SU-DHL-6 (cell line): ENCODE measurements around the gene EGLN1.
"Not testable (repeated sequence)": the region's sequence is repeated elsewhere in the genome, so short reads cannot be mapped to it uniquely, and the experiment has no call there.

Experiments used
- H2AFZ ChIP-seq: fragments of 200-600 bp; sonication (generic); 2 replicates; pipeline ENCODE4 v1.6.1; 2014; ENCODE audit warnings: low read depth, mild to moderate bottlenecking, moderate library complexity, mixed read lengths, antibody characterized with exemption, low read length; ENCODE audit not compliant: severe bottlenecking
- H3F3A ChIP-seq: fragments of 200-600 bp; shearing (Covaris generic); 2 replicates; pipeline ENCODE4 v1.6.0; 2016; ENCODE audit warnings: antibody characterized with exemption, mild to moderate bottlenecking; ENCODE audit not compliant: insufficient read depth
- H3K27ac ChIP-seq: fragments of 200-600 bp; sonication (generic); 2 replicates; pipeline ENCODE4 v1.5.1; 2016; ENCODE audit warnings: low read depth, mild to moderate bottlenecking, low read length, moderate library complexity, mixed read lengths
- H3K27me3 ChIP-seq: fragments of 200-600 bp; sonication (generic), shearing (Covaris generic); 2 replicates; pipeline ENCODE4 v1.6.0; 2014; ENCODE audit warnings: mild to moderate bottlenecking, low read length
- H3K36me3 ChIP-seq: fragments of 200-600 bp; sonication (generic); 2 replicates; pipeline ENCODE4 v1.6.1; 2014; ENCODE audit warnings: mild to moderate bottlenecking, low read length, mixed read lengths
- H3K4me2 ChIP-seq: fragments of 300-600, 200-600 bp; shearing (Covaris generic), sonication (generic); 2 replicates; pipeline ENCODE4 v1.6.0; 2014; ENCODE audit warnings: low read length, low read depth, mild to moderate bottlenecking; ENCODE audit not compliant: poor library complexity, severe bottlenecking
- H3K4me3 ChIP-seq: fragments of 200-600 bp; sonication (generic); 2 replicates; pipeline ENCODE4 v1.5.1; 2014; ENCODE audit warnings: antibody characterized with exemption, low read length, mild to moderate bottlenecking, mixed read lengths; ENCODE audit not compliant: insufficient read depth, poor library complexity, severe bottlenecking
- H3K79me2 ChIP-seq: fragments of 200-600 bp; sonication (generic); 2 replicates; pipeline ENCODE4 v1.6.1; 2014; ENCODE audit warnings: mild to moderate bottlenecking, low read length, moderate library complexity; ENCODE audit not compliant: insufficient read depth
- H3K9ac ChIP-seq: fragments of 200-600 bp; sonication (generic); 2 replicates; pipeline ENCODE4 v1.7.0; 2014; ENCODE audit warnings: mild to moderate bottlenecking, low read length
- H3K9me2 ChIP-seq: fragments of 200-600 bp; sonication (generic); replicated peaks from 2 replicates; pipeline ENCODE4 v1.6.1; 2014; ENCODE audit warnings: low read length; ENCODE audit not compliant: insufficient read depth
- H3K9me3 ChIP-seq: fragments of 200-600 bp; sonication (generic); 2 replicates; pipeline ENCODE4 v1.6.1; 2014; ENCODE audit warnings: low read length, mixed read lengths; ENCODE audit not compliant: insufficient read depth
- H4K20me1 ChIP-seq: fragments of 200-600 bp; sonication (generic); 2 replicates; pipeline ENCODE4 v1.6.1; 2014; ENCODE audit warnings: low read depth, mild to moderate bottlenecking, antibody characterized with exemption, low read length, moderate library complexity, mixed read lengths
- EZH2phosphoT487 ChIP-seq: fragments of 200-600 bp; sonication (generic), shearing (Covaris generic); conservative IDR thresholded peaks from 2 replicates; pipeline ENCODE4 v1.6.1; 2018; ENCODE audit warnings: mild to moderate bottlenecking, antibody characterized with exemption, low read length, moderate library complexity, mixed read lengths
- TF ChIP-seq, protein P1 (sequence below): fragments of 200-600 bp; sonication (generic); IDR thresholded peaks from one replicate; pipeline ENCODE4 v1.5.1; 2017; ENCODE audit warnings: antibody characterized with exemption, mild to moderate bottlenecking, low read length, moderate library complexity; ENCODE audit not compliant: insufficient read depth, poor library complexity, severe bottlenecking

The EGLN1 gene

GRCh38 chr1:231354330-231355020 is 67.6 kb downstream of the EGLN1 start:
- Histone ChIP-seq H3K27ac (no peak overlapping the region), H3K79me2 (no peaks in the 10 kb centered on the region), H3K9ac (no peak overlapping the region), H3K9me2 (no peaks in the 10 kb centered on the region), H3K27me3 (no peaks in the 10 kb centered on the region), H4K20me1 (no peaks in the 10 kb centered on the region), H2AFZ (no peak overlapping the region), H3K4me2 (no peak overlapping the region), H3K36me3 (peaks cover 26% of the 10 kb centered on the region), H3F3A (peaks cover 4% of the 10 kb centered on the region; the same call in 1 of the 2 replicates), H3K4me3 (no peak overlapping the region), H3K9me3 (no peaks in the 10 kb centered on the region)
- TF ChIP-seq EZH2phosphoT487, result no peak
- TF ChIP-seq, protein P1, sequence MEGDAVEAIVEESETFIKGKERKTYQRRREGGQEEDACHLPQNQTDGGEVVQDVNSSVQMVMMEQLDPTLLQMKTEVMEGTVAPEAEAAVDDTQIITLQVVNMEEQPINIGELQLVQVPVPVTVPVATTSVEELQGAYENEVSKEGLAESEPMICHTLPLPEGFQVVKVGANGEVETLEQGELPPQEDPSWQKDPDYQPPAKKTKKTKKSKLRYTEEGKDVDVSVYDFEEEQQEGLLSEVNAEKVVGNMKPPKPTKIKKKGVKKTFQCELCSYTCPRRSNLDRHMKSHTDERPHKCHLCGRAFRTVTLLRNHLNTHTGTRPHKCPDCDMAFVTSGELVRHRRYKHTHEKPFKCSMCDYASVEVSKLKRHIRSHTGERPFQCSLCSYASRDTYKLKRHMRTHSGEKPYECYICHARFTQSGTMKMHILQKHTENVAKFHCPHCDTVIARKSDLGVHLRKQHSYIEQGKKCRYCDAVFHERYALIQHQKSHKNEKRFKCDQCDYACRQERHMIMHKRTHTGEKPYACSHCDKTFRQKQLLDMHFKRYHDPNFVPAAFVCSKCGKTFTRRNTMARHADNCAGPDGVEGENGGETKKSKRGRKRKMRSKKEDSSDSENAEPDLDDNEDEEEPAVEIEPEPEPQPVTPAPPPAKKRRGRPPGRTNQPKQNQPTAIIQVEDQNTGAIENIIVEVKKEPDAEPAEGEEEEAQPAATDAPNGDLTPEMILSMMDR, result no peak

GRCh38 chr1:231353086-231353485 is 69.0 kb downstream of the EGLN1 start:
- TF ChIP-seq, protein P1, result no peak
- no peak for TF ChIP-seq EZH2phosphoT487
- Histone ChIP-seq H4K20me1 (no peaks in the 10 kb centered on the region), H3F3A (peaks cover 4% of the 10 kb centered on the region; the same call in 1 of the 2 replicates), H3K9ac (no peak overlapping the region), H3K36me3 (peaks cover 31% of the 10 kb centered on the region), H3K27ac (no peak overlapping the region), H3K4me3 (no peak overlapping the region), H3K9me2 (no peaks in the 10 kb centered on the region), H3K9me3 (no peaks in the 10 kb centered on the region), H3K79me2 (no peaks in the 10 kb centered on the region), H3K27me3 (no peaks in the 10 kb centered on the region), H2AFZ (no peak overlapping the region), H3K4me2 (no peak overlapping the region)

GRCh38 chr1:231351816-231352215 is 70.3 kb downstream of the EGLN1 start:
- Histone ChIP-seq H3K27me3 (no peaks in the 10 kb centered on the region), H3K9me2 (no peaks in the 10 kb centered on the region), H3K4me3 (no peak overlapping the region), H4K20me1 (no peaks in the 10 kb centered on the region), H3K36me3 (peaks cover 33% of the 10 kb centered on the region), H3K27ac (no peak overlapping the region), H3K9me3 (no peaks in the 10 kb centered on the region), H3K4me2 (no peak overlapping the region), H3K79me2 (no peaks in the 10 kb centered on the region), H3K9ac (no peak overlapping the region), H3F3A (no peaks in the 10 kb centered on the region; the same call in 1 of the 2 replicates), H2AFZ (no peak overlapping the region)
- TF ChIP-seq EZH2phosphoT487, result no peak
- TF ChIP-seq, protein P1, result no peak

- not testable (repeated sequence) for H3K9ac ChIP-seq, H4K20me1 ChIP-seq, H3K27ac ChIP-seq, H3K4me2 ChIP-seq, H2AFZ ChIP-seq, H3K4me3 ChIP-seq, H3F3A ChIP-seq, H3K9me3 ChIP-seq, H3K27me3 ChIP-seq, H3K9me2 ChIP-seq
- peaks cover 14% of the 10 kb centered on the region for H3K79me2 ChIP-seq
- peaks cover 37% of the 10 kb centered on the region for H3K36me3 ChIP-seq
Observed at GRCh38 chr1:231348856-231349255, 73.2 kb downstream of the EGLN1 start.
